Activated CD4-positive, alpha-beta T cell treated with anti-CD3 and anti-CD28 coated beads, Interleukin-2, amount 10 ng/mL, durations not matched to agents 24 days and 14 days (primary cell): ENCODE measurements around the gene BCAP29. TPM values are rescaled to one million over a fixed set of nuclear protein-coding genes. Genes with fewer than 3 reads are reported as not detected.

ENCODE experiments used
- DNase-seq: peaks from one replicate; pipeline ENCODE4 v3.0.0; 2022
- H3K27ac Mint-ChIP-seq: one replicate; pipeline ENCODE4 v1.8.0; 2022; ENCODE audit warnings: mild to moderate bottlenecking, mixed read lengths
- H3K27me3 Mint-ChIP-seq: one replicate; pipeline ENCODE4 v1.8.0; 2022; ENCODE audit warnings: mixed read lengths
- H3K36me3 Mint-ChIP-seq: one replicate; pipeline ENCODE4 v1.8.0; 2022; ENCODE audit warnings: low read depth, mild to moderate bottlenecking, mixed read lengths
- H3K4me1 Mint-ChIP-seq: one replicate; pipeline ENCODE4 v1.8.0; 2021; ENCODE audit warnings: mixed read lengths
- H3K4me3 Mint-ChIP-seq: one replicate; pipeline ENCODE4 v1.8.0; 2022; ENCODE audit warnings: mild to moderate bottlenecking, moderate library complexity, mixed read lengths
- H3K9me3 Mint-ChIP-seq: one replicate; pipeline ENCODE4 v1.8.0; 2021; ENCODE audit warnings: mixed read lengths
- intact Hi-C: fragments of 100-400 bp; cut with micrococcal nuclease; formaldehyde crosslinking; loops from one replicate; pipeline ENCODE4 v1.15.1; 2023
- total RNA-seq: library from RNA; stranded (reverse); gene quantifications from 2 replicates; pipeline ENCODE4 v1.2.3, GENCODE V29; 2022

The BCAP29 gene
- total RNA-seq, 1 donor from 2014 or later = 43.6 TPM

- Mint-ChIP-seq H3K9me3 (no peaks in the 10 kb centered on the region), H3K4me1 (peaks cover 50% of the 10 kb centered on the region), H3K36me3 (peaks cover 13% of the 10 kb centered on the region), H3K27ac (peak within 1 kb of the TSS; percentile 85), H3K27me3 (no peaks in the 10 kb centered on the region), H3K4me3 (peak within 1 kb of the TSS; percentile 85)
- peak; percentile 95 for DNase-seq
- intact Hi-C loops = loop anchor here (1.0 to 5.0 kb wide), 8 partner anchors 16 to 1005 kb away; partner anchors contain the start of genes BCAP29, DLD, DNAJB9 and THAP5
Observed at GRCh38 chr7:107563775-107564552, 16.1 kb upstream of the BCAP29 start, which contains the start of the genes COG5 and DUS4L. Gene COG5, minus strand, starts transcription at chr7:107563920. Its CDS starts 24 bp downstream, at chr7:107563896. Gene DUS4L, plus strand, starts transcription at chr7:107563971. Its CDS starts 3,100 bp downstream, at chr7:107567071.

GRCh38 chr7:107564553-107565298 is 15.3 kb upstream of the BCAP29 start:
- H3K9me3 Mint-ChIP-seq = no peaks in the 10 kb centered on the region
- no peaks in the 10 kb centered on the region for H3K27me3 Mint-ChIP-seq

GRCh38 chr7:107570298-107570697 is 9.7 kb upstream of the BCAP29 start:
- Mint-ChIP-seq H3K27ac (no peak overlapping the region), H3K4me3 (no peak overlapping the region), H3K27me3 (no peaks in the 10 kb centered on the region), H3K4me1 (peaks cover 4% of the 10 kb centered on the region), H3K9me3 (no peaks in the 10 kb centered on the region), H3K36me3 (peaks cover 26% of the 10 kb centered on the region)
- DNase-seq = peak; percentile 43
- intact Hi-C loops = no loop called here

More at GRCh38 chr7:107564553-107565298, 15.3 kb upstream of the BCAP29 start:
- H3K27ac Mint-ChIP-seq = peak overlapping the region; percentile 85
- intact Hi-C loops = loop anchor here (1.0 to 5.0 kb wide), 5 partner anchors 95 to 328 kb away; partner anchors contain the start of gene DLD
- peaks cover 43% of the 10 kb centered on the region for H3K4me1 Mint-ChIP-seq
- no peak for DNase-seq
- peak overlapping the region; percentile 85 for H3K4me3 Mint-ChIP-seq
- peaks cover 16% of the 10 kb centered on the region for H3K36me3 Mint-ChIP-seq

- Mint-ChIP-seq H3K4me3 (no peak overlapping the region), H3K36me3 (peaks cover 24% of the 10 kb centered on the region), H3K27ac (no peak overlapping the region), H3K4me1 (peaks cover 4% of the 10 kb centered on the region), H3K27me3 (no peaks in the 10 kb centered on the region), H3K9me3 (no peaks in the 10 kb centered on the region)
- intact Hi-C loops = no loop called here
- DNase-seq = no peak
Observed at GRCh38 chr7:107573537-107573936, 6.5 kb upstream of the BCAP29 start.

GRCh38 chr7:107579554-107579884 is 527 bp upstream of the BCAP29 start:
- H3K27me3 Mint-ChIP-seq = no peaks in the 10 kb centered on the region
- intact Hi-C loops = no loop called here
- no peaks in the 10 kb centered on the region for H3K9me3 Mint-ChIP-seq
- H3K27ac Mint-ChIP-seq = peak overlapping the region; percentile 91
- peak overlapping the region; percentile 91 for H3K4me3 Mint-ChIP-seq
- H3K36me3 Mint-ChIP-seq = peaks cover 12% of the 10 kb centered on the region
- no peak for DNase-seq
- H3K4me1 Mint-ChIP-seq = peaks cover 23% of the 10 kb centered on the region

GRCh38 chr7:107580716-107581383 is 804 bp downstream of the BCAP29 start:
- Mint-ChIP-seq H3K27me3 (no peaks in the 10 kb centered on the region), H3K36me3 (peaks cover 20% of the 10 kb centered on the region), H3K4me1 (peaks cover 25% of the 10 kb centered on the region), H3K9me3 (no peaks in the 10 kb centered on the region), H3K27ac (peak overlapping the region; percentile 48), H3K4me3 (peak overlapping the region; percentile 91)
- DNase-seq = no peak
- intact Hi-C loops = loop anchor here (1.0 to 5.0 kb wide), 5 partner anchors 18 to 161 kb away; partner anchors contain the start of genes CBLL1, COG5 and DUS4L

GRCh38 chr7:107581387-107582013 is 1.5 kb downstream of the BCAP29 start:
- intact Hi-C loops = loop anchor here (5.0 kb wide), 2 partner anchors 119 to 161 kb away; partner anchors contain the start of gene CBLL1
- Mint-ChIP-seq H3K4me3 (peak overlapping the region; percentile 62), H3K27ac (no peak overlapping the region)

GRCh38 chr7:107582875-107583274 is 2.8 kb downstream of the BCAP29 start:
- H3K4me3 Mint-ChIP-seq = peak overlapping the region; percentile 22
- no peaks in the 10 kb centered on the region for H3K27me3 Mint-ChIP-seq
- peaks cover 23% of the 10 kb centered on the region for H3K36me3 Mint-ChIP-seq
- H3K9me3 Mint-ChIP-seq = no peaks in the 10 kb centered on the region
- intact Hi-C loops = loop anchor here (5.0 kb wide), 2 partner anchors 121 to 159 kb away; partner anchors contain the start of gene CBLL1
- H3K27ac Mint-ChIP-seq = no peak overlapping the region
- peaks cover 23% of the 10 kb centered on the region for H3K4me1 Mint-ChIP-seq
- no peak for DNase-seq

More at GRCh38 chr7:107581387-107582013, 1.5 kb downstream of the BCAP29 start:
- no peaks in the 10 kb centered on the region for H3K9me3 Mint-ChIP-seq
- H3K27me3 Mint-ChIP-seq = no peaks in the 10 kb centered on the region
- H3K36me3 Mint-ChIP-seq = peaks cover 23% of the 10 kb centered on the region
- no peak for DNase-seq
- peaks cover 25% of the 10 kb centered on the region for H3K4me1 Mint-ChIP-seq

- Mint-ChIP-seq H3K4me3 (no peak overlapping the region), H3K27me3 (no peaks in the 10 kb centered on the region), H3K36me3 (peaks cover 25% of the 10 kb centered on the region), H3K27ac (no peak overlapping the region), H3K9me3 (no peaks in the 10 kb centered on the region), H3K4me1 (peaks cover 20% of the 10 kb centered on the region)
- intact Hi-C loops = loop anchor here (5.0 kb wide), 2 partner anchors 122 to 158 kb away; partner anchors contain the start of gene CBLL1
- no peak for DNase-seq
Observed at GRCh38 chr7:107584716-107585115, 4.7 kb downstream of the BCAP29 start.

- Mint-ChIP-seq H3K36me3 (peaks cover 31% of the 10 kb centered on the region), H3K27ac (no peak overlapping the region), H3K27me3 (no peaks in the 10 kb centered on the region), H3K4me3 (no peak overlapping the region), H3K9me3 (no peaks in the 10 kb centered on the region), H3K4me1 (peaks cover 7% of the 10 kb centered on the region)
- intact Hi-C loops = no loop called here
- DNase-seq = no peak
Observed at GRCh38 chr7:107588529-107589130, 8.6 kb downstream of the BCAP29 start.

GRCh38 chr7:107591421-107591820 is 11.4 kb downstream of the BCAP29 start:
- Mint-ChIP-seq H3K4me1 (peaks cover 2% of the 10 kb centered on the region), H3K9me3 (no peaks in the 10 kb centered on the region), H3K27me3 (no peaks in the 10 kb centered on the region), H3K27ac (no peak overlapping the region), H3K4me3 (no peak overlapping the region), H3K36me3 (peaks cover 29% of the 10 kb centered on the region)
- DNase-seq = no peak
- intact Hi-C loops = no loop called here

- Mint-ChIP-seq H3K4me3 (no peak overlapping the region), H3K4me1 (peaks cover 2% of the 10 kb centered on the region), H3K27ac (no peak overlapping the region), H3K36me3 (peaks cover 29% of the 10 kb centered on the region), H3K9me3 (no peaks in the 10 kb centered on the region), H3K27me3 (no peaks in the 10 kb centered on the region)
- DNase-seq = no peak
- intact Hi-C loops = no loop called here
Observed at GRCh38 chr7:107592361-107593024, 12.4 kb downstream of the BCAP29 start.
